GM23338 (cell line): ENCODE results near the gene SNAPIN. TPM values are rescaled to one million over a fixed set of nuclear protein-coding genes. Genes with fewer than 3 reads are reported as not detected.

ENCODE experiments used
- ATAC-seq: fragments of 200-7000 bp; cut with Tn5 transposase; 3 replicates; pipeline ENCODE4 v1.9.1; 2020
- DNase-seq: peaks from one replicate; pipeline ENCODE4 v3.0.0-alpha.2; 2015; ENCODE audit warnings: low spot score
- H2AFZ ChIP-seq: fragments of 200-600 bp; sonication (generic); 2 replicates; pipeline ENCODE4 v1.8.0; 2016; ENCODE audit warnings: antibody characterized with exemption, mild to moderate bottlenecking, moderate library complexity
- H3F3A ChIP-seq: fragments of 200-600 bp; sonication (generic); replicated peaks from 2 replicates; pipeline ENCODE4 v1.8.0; 2017; ENCODE audit warnings: antibody characterized with exemption, mixed run types, low read depth
- H3K27ac ChIP-seq: fragments of 200-600 bp; sonication (generic); 2 replicates; pipeline ENCODE4 v1.6.1; 2016; ENCODE audit warnings: low read depth
- H3K27me3 ChIP-seq: fragments of 200-600 bp; sonication (generic); 2 replicates; pipeline ENCODE4 v1.8.0; 2016; ENCODE audit warnings: mild to moderate bottlenecking, mixed run types, moderate library complexity; ENCODE audit not compliant: insufficient read depth
- H3K36me3 ChIP-seq: fragments of 200-600 bp; sonication (generic); 2 replicates; pipeline ENCODE4 v1.8.0; 2016; ENCODE audit warnings: mild to moderate bottlenecking; ENCODE audit not compliant: insufficient read depth
- H3K4me1 ChIP-seq: fragments of 200-600 bp; sonication (generic); 2 replicates; pipeline ENCODE4 v1.8.0; 2016; ENCODE audit warnings: mild to moderate bottlenecking, moderate library complexity; ENCODE audit not compliant: insufficient read depth
- H3K4me2 ChIP-seq: fragments of 200-600 bp; sonication (generic); 2 replicates; pipeline ENCODE4 v1.7.1; 2017; ENCODE audit warnings: mixed run types
- H3K4me3 ChIP-seq: fragments of 200-600 bp; sonication (generic); 2 replicates; pipeline ENCODE4 v1.6.1; 2016; ENCODE audit warnings: mixed run types
- H3K79me2 ChIP-seq: fragments of 200-600 bp; sonication (generic); replicated peaks from 2 replicates; pipeline ENCODE4 v1.8.0; 2017; ENCODE audit warnings: mild to moderate bottlenecking; ENCODE audit not compliant: insufficient read depth
- H3K9me2 ChIP-seq: fragments of 200-600 bp; sonication (generic); 2 replicates; pipeline ENCODE4 v1.8.0; 2017; ENCODE audit not compliant: insufficient read depth
- H4K20me1 ChIP-seq: fragments of 200-600 bp; sonication (generic); replicated peaks from 2 replicates; pipeline ENCODE4 v1.8.0; 2017; ENCODE audit warnings: mild to moderate bottlenecking; ENCODE audit not compliant: insufficient read depth
- H3K27ac Mint-ChIP-seq: 2 replicates; pipeline ENCODE4 v1.8.0; 2020; ENCODE audit warnings: inconsistent platforms, mild to moderate bottlenecking, moderate library complexity, mixed read lengths
- H3K27me3 Mint-ChIP-seq: 3 replicates; pipeline ENCODE4 v1.8.0; 2022; ENCODE audit warnings: low read depth, mild to moderate bottlenecking, moderate library complexity, mixed read lengths, inconsistent platforms; ENCODE audit not compliant: insufficient read depth, poor library complexity
- H3K36me3 Mint-ChIP-seq: 3 replicates; pipeline ENCODE4 v1.8.0; 2021; ENCODE audit warnings: low read depth, mild to moderate bottlenecking, inconsistent platforms, moderate library complexity, mixed read lengths
- H3K4me1 Mint-ChIP-seq: 3 replicates; pipeline ENCODE4 v1.8.0; 2020; ENCODE audit warnings: mild to moderate bottlenecking, inconsistent platforms, mixed read lengths
- H3K4me3 Mint-ChIP-seq: 3 replicates; pipeline ENCODE4 v1.8.0; 2021; ENCODE audit warnings: moderate library complexity, mild to moderate bottlenecking, inconsistent platforms, mixed read lengths
- H3K9me3 Mint-ChIP-seq: 3 replicates; pipeline ENCODE4 v1.8.0; 2020; ENCODE audit warnings: moderate library complexity, mild to moderate bottlenecking, inconsistent platforms, mixed read lengths
- CREB1 ChIP-seq: fragments of 250-450 bp; sonication (Bioruptor Pico); IDR thresholded peaks from 2 replicates; pipeline ENCODE4 v1.5.0; 2020; ENCODE audit warnings: low read depth, mild to moderate bottlenecking, moderate library complexity
- CTCF ChIP-seq, 2 experiments: fragments of 200-600 bp in 1 of 2; sonication (generic) in 1 of 2; conservative IDR thresholded peaks; 2 replicates each; pipeline versions ENCODE4 v1.5.1 to v1.6.1; 2016 to 2017; ENCODE audit warnings: antibody characterized with exemption in 2 of 2, low read depth in 2 of 2, mild to moderate bottlenecking in 2 of 2, moderate library complexity in 1 of 2
- ETS1 ChIP-seq: IDR thresholded peaks from 2 replicates; pipeline ENCODE4 v1.6.1; 2016; ENCODE audit warnings: antibody characterized with exemption
- EZH2 ChIP-seq: fragments of 200-600 bp; sonication (generic); IDR thresholded peaks from one replicate; pipeline ENCODE4 v1.8.0; 2017; ENCODE audit warnings: antibody characterized with exemption, mild to moderate bottlenecking, low read depth; ENCODE audit not compliant: unreplicated experiment
- EZH2phosphoT487 ChIP-seq: fragments of 200-600 bp; sonication (generic); IDR thresholded peaks from one replicate; pipeline ENCODE4 v1.8.1; 2018; ENCODE audit warnings: antibody characterized with exemption; ENCODE audit not compliant: unreplicated experiment
- JUNB ChIP-seq: IDR thresholded peaks from one replicate; pipeline ENCODE4 v1.6.1; 2016; ENCODE audit warnings: antibody characterized with exemption; ENCODE audit not compliant: unreplicated experiment
- NANOG ChIP-seq: IDR thresholded peaks from 2 replicates; pipeline ENCODE4 v1.6.1; 2016; ENCODE audit warnings: antibody characterized with exemption, borderline replicate concordance
- POLR2AphosphoS5 ChIP-seq: IDR thresholded peaks from 2 replicates; pipeline ENCODE4 v1.6.1; 2016; ENCODE audit warnings: antibody characterized with exemption, low read depth
- REST ChIP-seq: IDR thresholded peaks from one replicate; pipeline ENCODE4 v1.6.1; 2018; ENCODE audit warnings: antibody characterized with exemption; ENCODE audit not compliant: unreplicated experiment
- STAT1 ChIP-seq: IDR thresholded peaks from one replicate; pipeline ENCODE4 v1.6.1; 2016; ENCODE audit warnings: antibody characterized with exemption; ENCODE audit not compliant: unreplicated experiment
- ZNF114 ChIP-seq: fragments of 250-450 bp; sonication (Bioruptor Pico); IDR thresholded peaks from 2 replicates; pipeline ENCODE4 v1.5.0; 2020; ENCODE audit warnings: mild to moderate bottlenecking, moderate library complexity
- ZNF331 ChIP-seq: fragments of 250-450 bp; sonication (Bioruptor Pico); IDR thresholded peaks from 2 replicates; pipeline ENCODE4 v1.5.0; 2020; ENCODE audit warnings: low read depth, mild to moderate bottlenecking, moderate library complexity
- ZNF462 ChIP-seq: fragments of 250-450 bp; sonication (Bioruptor Pico); IDR thresholded peaks from 2 replicates; pipeline ENCODE4 v1.5.0; 2020; ENCODE audit warnings: mild to moderate bottlenecking, moderate library complexity
- polyA plus RNA-seq: library from polyadenylated mRNA; unstranded; fragments of >200 nt; fragmentation: Nextera tagmentation; extraction: Ambion mirVana; gene quantifications from 2 replicates; pipeline ENCODE4 v1.2.1, GENCODE V29; 2016
- total RNA-seq: library from RNA; depleted of rRNA; stranded (reverse); fragments of >200 nt; shearing (Covaris generic); gene quantifications from 2 replicates; pipeline ENCODE4 v1.2.3, GENCODE V29; 2014

The SNAPIN gene
- total and polyA plus RNA-seq, 2 experiments from 2014 or later = 25.6 to 48.5 TPM

- peaks cover 31% of the 10 kb centered on the region for H3F3A ChIP-seq
- H3K79me2 ChIP-seq = peaks cover 72% of the 10 kb centered on the region
- DNase-seq = no peak
- H3K27ac ChIP-seq = no peak overlapping the region
- Mint-ChIP-seq H3K27ac (no peak overlapping the region), H3K27me3 (peaks cover 10% of the 10 kb centered on the region), H3K4me3 (no peak overlapping the region), H3K4me1 (peaks cover 12% of the 10 kb centered on the region), H3K36me3 (peaks cover 86% of the 10 kb centered on the region), H3K9me3 (no peaks in the 10 kb centered on the region)
- no peaks in the 10 kb centered on the region for H3K27me3 ChIP-seq
- no peaks in the 10 kb centered on the region for H3K9me2 ChIP-seq
- no peak overlapping the region for H3K4me2 ChIP-seq
- ATAC-seq = no peak
- peaks cover 73% of the 10 kb centered on the region for H3K36me3 ChIP-seq
- H2AFZ ChIP-seq = no peak overlapping the region
- no peak overlapping the region for H3K4me3 ChIP-seq
- no peak for TF ChIP-seq CREB1 (CRISPR knock-in tag)
- no peak for TF ChIP-seq EZH2phosphoT487
- TF ChIP-seq POLR2AphosphoS5 = no peak
- TF ChIP-seq ZNF462 (CRISPR knock-in tag) = no peak
- TF ChIP-seq EZH2 = no peak
- TF ChIP-seq CTCF (conservative IDR thresholded peaks at IDR 0.05; ENCODE audit: low read depth in 2 of 2) = no peak
- TF ChIP-seq ZNF114 (CRISPR knock-in tag) = no peak
- TF ChIP-seq ETS1 = no peak
- no peak for TF ChIP-seq ZNF331 (CRISPR knock-in tag)
- no peak for TF ChIP-seq JUNB
- no peak for TF ChIP-seq STAT1
- TF ChIP-seq REST = no peak
- TF ChIP-seq NANOG = no peak
- peaks cover 41% of the 10 kb centered on the region for H4K20me1 ChIP-seq
- H3K4me1 ChIP-seq = peaks cover 8% of the 10 kb centered on the region; the same call in 1 of the 2 replicates
These were observed 20.2 kb upstream of the SNAPIN start for GRCh38 chr1:153638261-153638660.
